ENCODE data around the gene COL4A2.
A peak's percentile ranks its signal among the peaks of the same experiment; 100 is the strongest.

Gene COL4A2

GRCh38 chr13:110272651-110273050 lies 34.4 kb upstream of the COL4A2 start:
- no peak for DNase-seq

GRCh38 chr13:110273254-110273653 lies 33.8 kb upstream of the COL4A2 start:
- no peak for DNase-seq

- no peak for DNase-seq
Measured at GRCh38 chr13:110274687-110275086, 32.4 kb upstream of the COL4A2 start.

DNA sequence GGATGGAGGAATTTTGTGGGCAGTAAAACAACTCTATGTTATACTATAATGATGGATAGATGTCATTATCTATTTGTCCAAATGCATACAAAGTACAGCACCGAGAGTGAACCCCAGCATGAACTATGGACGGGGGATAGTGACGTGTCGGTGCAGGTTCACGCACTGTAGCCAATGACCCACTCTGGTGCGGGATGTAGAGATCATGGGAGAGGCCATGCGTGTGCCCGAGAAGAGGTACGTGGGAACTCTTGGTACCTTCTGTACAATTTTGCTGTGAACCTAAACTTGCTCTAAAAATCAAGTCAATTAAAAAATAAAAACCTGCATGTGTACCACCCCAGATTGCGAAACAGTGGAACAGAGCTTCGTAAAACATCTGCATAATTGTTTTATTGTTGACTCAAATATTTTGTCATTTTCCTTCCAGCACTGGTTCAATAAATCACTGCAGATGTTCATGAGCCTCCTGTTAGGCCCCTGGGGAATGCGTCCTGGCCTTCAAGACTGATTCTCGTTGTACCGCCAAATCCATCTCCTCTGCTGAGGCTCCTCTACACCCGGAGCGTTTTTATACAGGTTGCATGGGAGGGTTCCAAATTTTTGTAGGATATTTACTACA lies 31.0 kb upstream of the COL4A2 start:
- no peak for DNase-seq

GRCh38 chr13:110276553-110276950 lies 30.5 kb upstream of the COL4A2 start:
- DNase-seq = no peak

GRCh38 chr13:110277357-110277975 lies 29.6 kb upstream of the COL4A2 start:
- no peak for DNase-seq

DNA sequence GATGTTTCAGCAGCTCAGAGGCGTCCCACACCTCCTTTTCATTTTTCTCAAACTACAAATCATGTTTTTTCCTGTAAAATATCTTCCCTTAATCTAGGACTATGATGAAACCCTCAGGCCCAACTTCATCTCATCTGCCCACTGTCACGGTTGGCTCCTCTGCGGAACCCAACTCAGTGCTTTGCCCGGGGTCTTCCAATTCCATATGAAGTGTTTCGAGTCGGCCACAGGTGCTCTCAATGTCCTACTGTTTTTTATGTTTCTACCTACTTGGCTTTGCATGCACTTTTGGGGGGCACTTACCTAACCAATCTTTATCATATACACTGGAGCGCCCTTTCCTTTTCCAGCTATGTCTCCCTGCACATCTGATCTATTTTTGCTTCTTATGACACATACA lies 28.2 kb upstream of the COL4A2 start:
- no peak for DNase-seq

- DNase-seq = no peak
Measured at GRCh38 chr13:110279684-110280083, 27.4 kb upstream of the COL4A2 start.

GRCh38 chr13:110280231-110280813 lies 26.8 kb upstream of the COL4A2 start:
- DNase-seq = peak; percentile 6

DNA sequence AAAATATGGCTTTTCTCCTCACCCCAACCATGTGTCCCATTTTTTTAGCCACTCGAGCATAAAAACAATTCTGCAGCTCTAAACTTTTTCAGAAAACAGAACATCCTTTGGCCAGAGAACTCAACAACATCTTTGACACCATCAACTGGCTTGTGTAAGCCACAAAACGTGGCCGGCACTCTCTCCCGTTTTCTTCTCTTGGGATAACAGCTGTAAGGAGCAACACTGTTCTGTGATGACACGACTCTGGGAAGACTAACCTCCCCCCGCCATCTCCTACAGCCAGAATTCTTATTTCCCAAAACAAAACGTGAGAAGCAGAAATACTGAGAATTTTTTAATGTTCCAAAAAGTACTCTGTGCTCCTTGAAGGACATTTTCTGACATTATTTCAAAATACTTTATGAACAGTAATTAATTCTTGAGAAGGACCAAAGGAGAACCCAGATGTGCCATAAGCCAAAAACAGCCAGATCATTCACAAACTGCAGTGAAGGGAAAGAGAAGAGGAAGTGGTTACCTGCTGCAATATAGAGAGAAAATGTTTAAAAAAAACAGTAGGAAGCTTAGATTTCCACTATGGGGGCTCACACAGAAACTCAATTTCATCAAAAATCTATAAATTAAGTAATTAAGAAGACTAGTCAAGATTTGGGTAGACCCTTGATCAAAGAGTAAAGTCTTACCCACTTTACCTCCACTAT lies 25.9 kb upstream of the COL4A2 start:
- DNase-seq = no peak

- no peak for DNase-seq
Measured at GRCh38 chr13:110281736-110282135, 25.3 kb upstream of the COL4A2 start.

DNA sequence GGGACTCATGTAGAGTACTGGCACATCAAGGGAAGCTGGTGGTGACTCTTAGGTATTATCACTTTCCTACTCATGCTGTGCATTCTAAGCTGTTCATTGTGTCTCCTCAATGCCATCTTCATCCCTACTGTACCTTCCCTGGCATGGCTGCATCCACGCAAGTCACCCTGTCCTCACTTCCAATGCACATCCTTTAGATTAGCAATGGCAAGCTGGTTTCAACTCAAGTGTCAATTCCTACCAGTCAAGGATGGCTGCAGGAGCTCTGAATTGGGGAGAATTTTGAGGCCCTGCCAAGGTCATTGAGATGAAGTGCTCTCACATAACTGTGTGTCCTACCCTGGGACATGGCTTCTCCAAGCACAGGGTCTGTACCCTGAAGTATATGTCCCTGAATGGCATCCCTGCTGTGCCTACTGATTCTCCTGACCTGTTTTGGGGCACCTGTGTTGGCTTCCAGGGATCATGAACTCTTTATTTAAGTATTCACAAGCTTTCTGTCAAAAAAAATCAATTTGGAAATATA lies 24.7 kb upstream of the COL4A2 start:
- no peak for DNase-seq

DNA sequence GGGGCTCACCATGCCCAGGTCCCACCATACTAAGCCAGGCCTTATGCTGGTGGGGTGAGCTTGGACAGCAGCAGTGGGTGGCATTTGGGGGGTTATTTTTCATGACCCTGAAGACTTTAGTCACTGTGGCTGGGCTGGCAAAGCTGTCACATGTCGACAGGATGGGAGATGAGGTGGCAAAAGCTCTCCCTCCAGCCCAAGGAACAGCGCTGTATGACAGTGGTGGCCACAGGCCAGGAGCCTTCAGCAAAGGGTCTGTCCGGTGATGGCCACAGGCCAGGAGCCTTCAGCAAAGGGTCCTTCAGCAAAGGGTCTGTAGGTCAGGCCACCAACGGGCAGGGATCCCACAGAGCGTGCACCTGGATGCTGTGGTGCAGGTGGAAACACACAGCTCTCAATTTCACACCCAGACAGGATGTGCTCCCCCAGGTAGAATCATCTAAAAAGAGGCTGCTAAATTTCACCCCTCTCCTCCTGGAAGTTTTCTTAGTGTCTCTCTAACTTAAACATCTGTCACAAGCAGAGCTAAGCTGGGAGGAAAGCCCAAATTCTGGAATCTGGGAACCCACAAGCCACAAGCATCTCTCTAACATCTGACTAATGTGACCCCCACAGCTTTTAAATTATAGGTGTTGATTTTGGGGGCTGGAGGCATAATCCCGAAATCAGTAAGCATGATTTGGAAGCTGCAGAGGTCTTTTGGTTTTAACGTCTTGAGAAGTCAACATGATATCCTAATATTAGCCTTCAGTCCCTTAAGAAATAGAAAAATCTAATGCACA lies 23.2 kb upstream of the COL4A2 start:
- no peak for DNase-seq

- no peak for DNase-seq
Measured at GRCh38 chr13:110284779-110285484, 22.2 kb upstream of the COL4A2 start.

DNA sequence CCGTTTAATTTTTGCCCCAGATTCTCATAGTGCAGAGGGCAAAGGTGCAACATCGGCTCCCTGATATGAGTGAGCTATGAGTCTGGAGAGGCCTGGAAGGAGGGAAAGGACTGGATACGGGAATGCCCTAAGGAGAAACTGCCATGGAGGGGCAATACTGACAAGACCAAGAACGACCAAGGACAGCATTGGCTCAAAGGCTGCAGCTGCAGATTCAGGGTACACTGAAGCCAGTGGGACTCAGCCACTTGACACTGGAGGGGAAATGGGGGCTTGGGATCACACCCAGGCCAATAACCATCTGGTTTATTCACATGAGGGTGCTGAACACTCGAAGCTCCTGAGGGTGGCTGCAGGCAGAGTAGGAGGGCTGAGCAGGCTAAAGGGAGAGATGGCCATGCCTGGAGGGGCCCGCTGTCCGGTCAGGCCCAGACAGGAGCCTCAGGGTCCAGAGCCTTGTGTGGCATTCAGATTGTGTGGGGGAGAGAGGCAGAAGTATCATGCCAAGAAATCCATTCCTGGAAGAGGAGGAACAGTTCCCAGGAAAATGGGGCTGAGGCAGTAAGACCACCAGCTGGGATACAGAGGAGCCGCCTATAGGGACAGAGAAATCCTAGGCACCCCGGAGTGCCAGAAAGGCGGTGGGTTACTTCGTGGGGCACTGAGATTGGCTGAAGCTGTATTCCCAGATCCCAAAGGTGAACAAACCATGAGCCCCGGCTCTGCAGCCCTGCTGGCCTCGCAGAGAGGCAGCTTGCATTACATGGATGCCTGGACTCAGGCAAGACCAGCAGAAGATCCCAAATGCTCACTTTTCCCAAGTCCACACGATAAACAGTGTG lies 20.9 kb upstream of the COL4A2 start:
- no peak for DNase-seq

DNA sequence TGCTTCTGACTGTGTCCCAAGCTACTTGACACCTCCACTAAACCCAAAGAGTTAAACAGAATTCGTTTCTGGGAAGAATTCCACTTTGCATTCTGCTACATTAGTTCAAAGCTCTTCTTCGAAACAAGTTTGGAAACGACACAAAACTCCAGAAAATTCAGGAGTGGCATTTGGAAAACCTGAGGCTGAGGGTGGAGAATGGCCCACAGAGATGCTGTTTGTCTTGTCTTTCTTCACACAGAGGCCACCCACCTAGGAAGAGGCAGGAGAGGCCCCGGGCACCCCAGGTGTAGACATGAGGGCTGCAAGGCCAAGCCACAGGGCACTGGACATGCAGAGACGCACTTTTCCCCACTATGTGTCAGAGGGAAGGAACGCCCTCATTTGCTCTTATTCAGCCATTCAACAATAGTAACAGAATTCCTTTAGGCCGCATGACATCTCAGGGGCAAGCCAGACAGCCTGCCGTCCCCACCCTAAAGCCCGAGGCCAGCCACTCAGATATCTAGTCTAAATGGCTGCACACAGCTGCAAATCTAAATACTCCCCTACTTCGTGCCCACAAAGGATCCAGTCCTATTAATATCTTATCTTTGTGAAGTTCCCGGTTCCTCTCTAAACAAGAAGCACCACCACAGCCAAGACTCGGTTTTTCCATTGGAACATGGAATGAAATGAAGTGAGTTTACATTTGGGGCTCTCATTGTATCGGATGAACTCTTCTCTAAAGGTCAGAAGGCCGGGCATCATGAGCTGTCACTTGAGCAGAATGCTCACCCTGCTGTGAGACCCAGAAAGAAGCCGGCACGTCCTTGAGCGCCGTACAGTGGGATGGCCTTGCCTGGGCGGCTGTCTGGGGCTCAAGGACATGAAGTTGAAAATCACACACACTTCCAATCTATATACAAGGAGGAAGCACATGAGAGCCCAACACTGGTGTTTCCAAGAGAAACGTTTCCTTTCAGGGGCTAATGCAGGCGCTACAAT lies 20.0 kb upstream of the COL4A2 start:
- no peak for DNase-seq

DNA sequence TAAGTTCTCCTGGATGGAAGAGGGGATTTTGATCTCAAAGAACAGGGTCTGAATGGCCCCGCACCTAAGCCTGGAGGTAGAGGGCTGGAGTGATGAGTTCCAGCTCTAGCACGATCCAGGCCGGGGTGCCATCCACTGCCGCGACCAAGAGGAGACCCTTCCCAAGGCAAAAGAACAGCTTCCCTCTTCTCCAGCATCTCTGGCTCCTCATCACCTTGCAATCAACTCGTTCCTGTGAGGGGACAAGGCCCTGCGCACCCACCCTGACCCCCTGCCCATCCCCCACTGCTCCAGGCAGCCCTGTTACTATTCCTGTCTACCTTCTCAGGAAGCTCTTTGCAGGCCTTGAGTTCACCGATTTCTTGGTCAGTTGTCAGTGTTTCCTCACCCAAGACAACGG lies 17.9 kb upstream of the COL4A2 start:
- DNase-seq = no peak

GRCh38 chr13:110289661-110290060 lies 17.4 kb upstream of the COL4A2 start:
- DNase-seq = no peak

DNA sequence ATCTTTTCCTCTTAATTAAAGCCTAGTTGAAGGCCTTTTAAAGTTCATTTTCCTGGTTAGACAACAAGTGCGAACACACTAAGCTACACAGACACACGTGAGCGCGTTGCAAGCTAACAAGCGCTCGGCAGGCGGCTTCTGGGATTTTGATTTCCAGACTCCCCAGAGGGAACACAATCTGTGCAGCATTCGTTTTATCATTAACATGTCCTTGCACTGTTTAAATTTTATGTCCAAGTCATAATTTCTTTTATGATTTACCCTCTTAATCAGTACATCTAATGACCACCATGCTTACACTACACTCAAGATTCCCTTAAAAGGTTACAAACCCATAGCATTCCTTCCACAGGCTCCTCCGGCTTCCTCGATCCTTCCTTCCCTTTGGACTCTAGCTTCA lies 16.9 kb upstream of the COL4A2 start:
- no peak for DNase-seq

GRCh38 chr13:110290826-110291225 lies 16.3 kb upstream of the COL4A2 start:
- DNase-seq = no peak

Measured in activated CD4-positive, alpha-beta T cell treated with anti-CD3 and anti-CD28 coated beads for 48 hours (primary cell).